Measurements from ENCODE around the gene CDH2.

The CDH2 gene

DNA sequence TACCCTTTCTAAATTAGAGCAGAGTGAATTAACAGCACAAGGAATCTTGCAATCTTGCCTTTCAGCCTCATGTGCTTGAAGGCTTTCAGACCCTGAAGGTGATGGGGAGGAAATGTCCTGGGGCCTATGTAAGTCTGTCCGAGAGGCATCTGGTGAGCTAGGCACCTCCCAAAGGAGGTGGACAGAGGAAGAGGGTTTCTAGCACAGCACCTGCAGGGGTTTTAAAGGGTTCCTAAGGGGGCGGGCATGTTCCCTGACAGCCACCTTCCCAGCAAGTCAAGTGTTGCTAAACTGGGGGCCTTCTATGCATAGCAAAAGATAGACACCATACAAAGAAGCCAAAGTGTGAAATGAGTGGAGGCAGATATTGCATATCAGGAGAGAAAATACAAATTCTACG, 88.5 kb downstream of the CDH2 start:
- DNase-seq (ENCODE audit: low read depth), result no peak
- no peak overlapping the region for H3K4me3 ChIP-seq (ENCODE audit: control insufficient read depth, low read depth, low read length)
- TF ChIP-seq, protein P1, sequence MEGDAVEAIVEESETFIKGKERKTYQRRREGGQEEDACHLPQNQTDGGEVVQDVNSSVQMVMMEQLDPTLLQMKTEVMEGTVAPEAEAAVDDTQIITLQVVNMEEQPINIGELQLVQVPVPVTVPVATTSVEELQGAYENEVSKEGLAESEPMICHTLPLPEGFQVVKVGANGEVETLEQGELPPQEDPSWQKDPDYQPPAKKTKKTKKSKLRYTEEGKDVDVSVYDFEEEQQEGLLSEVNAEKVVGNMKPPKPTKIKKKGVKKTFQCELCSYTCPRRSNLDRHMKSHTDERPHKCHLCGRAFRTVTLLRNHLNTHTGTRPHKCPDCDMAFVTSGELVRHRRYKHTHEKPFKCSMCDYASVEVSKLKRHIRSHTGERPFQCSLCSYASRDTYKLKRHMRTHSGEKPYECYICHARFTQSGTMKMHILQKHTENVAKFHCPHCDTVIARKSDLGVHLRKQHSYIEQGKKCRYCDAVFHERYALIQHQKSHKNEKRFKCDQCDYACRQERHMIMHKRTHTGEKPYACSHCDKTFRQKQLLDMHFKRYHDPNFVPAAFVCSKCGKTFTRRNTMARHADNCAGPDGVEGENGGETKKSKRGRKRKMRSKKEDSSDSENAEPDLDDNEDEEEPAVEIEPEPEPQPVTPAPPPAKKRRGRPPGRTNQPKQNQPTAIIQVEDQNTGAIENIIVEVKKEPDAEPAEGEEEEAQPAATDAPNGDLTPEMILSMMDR (IDR thresholded peaks at IDR 0.05; ENCODE audit: control insufficient read depth, insufficient read depth, low read depth, low read length, missing control alignments), result no peak

DNA sequence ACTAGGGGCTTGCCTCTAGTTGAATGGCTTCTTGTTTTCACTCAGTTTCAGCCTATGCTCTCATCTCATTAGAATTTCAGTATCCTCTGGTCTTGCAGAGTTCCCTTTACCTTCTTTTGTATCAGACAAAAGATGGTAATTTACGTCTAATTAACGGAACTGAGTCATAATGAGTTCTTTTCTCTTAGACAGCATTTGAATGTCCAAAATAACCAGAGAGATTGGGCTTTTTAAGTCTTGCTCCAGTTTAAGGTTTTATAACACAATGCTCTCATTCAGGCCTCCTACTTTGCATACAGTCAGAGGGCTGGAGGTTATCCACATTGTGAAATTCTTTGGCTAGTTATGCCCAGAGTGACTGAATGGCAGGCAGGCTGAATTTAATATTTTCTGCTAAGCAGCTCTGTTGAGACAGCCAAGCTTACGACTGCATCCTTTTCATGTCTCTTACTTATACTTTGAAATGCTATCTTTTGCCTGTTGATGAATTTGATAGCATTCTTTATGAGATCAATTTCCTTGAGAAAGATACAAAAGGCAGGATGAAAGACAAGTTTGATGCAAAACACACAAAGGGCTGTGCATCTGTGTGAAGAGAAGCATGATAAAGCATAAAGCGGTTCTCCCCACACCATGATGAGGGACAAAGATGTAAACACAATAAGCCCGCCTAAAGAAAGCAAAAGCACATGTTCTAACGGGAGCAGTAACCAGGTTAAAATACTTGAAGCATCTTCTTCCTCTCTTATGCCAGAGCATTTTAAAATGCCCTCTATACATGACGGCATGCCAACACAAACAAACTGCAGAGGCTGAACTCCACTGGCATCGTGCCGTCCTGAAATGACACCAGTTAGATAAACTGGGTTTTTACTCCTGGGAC, 90.0 kb downstream of the CDH2 start:
- DNase-seq (ENCODE audit: low read depth), result no peak
- no peak overlapping the region for H3K4me3 ChIP-seq (ENCODE audit: control insufficient read depth, low read depth, low read length)
- TF ChIP-seq, protein P1 (IDR thresholded peaks at IDR 0.05; ENCODE audit: control insufficient read depth, insufficient read depth, low read depth, low read length, missing control alignments), result no peak

DNA sequence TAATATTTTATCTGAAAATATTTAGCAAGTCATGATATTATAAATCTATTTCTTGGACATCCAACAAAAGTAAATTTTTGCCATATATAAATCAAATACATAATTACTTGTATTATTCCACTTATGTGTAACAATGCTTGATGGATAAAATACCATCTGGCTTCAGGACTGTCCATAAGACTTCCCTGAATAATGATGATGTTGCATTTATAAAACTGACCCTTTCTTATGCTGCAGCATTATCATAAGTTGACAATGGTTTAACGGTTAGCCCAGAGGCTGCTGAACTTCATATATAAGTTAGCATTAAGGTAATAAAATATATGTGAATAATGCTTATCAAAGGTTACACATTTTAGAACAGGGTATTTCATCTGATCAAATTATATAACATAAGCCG, 95.4 kb downstream of the CDH2 start:
- TF ChIP-seq, protein P1 (IDR thresholded peaks at IDR 0.05; ENCODE audit: control insufficient read depth, insufficient read depth, low read depth, low read length, missing control alignments), result no peak
- no peak overlapping the region for H3K4me3 ChIP-seq (ENCODE audit: control insufficient read depth, low read depth, low read length)
- no peak for DNase-seq (ENCODE audit: low read depth)

DNA sequence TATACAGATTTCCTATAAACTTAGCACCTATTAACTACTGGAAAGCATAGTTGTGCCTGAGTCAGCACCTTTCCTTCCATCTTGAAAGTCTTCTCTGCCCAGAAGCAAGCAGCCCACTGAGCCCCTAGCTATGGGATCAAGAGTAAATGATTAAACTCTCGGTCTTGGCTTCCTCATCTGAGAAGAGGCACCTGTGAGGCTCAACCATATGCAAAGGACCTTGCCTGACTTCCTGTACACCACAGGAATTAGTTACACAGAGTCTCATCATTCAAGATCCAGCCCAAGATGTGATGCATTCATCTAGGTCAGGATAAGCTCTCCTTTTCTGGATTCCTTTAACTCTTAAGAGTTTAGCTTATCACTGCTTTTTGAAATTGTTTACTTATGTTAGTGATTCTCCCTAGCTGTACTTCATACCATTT, 96.0 kb downstream of the CDH2 start:
- no peak overlapping the region for H3K4me3 ChIP-seq (ENCODE audit: control insufficient read depth, low read depth, low read length)
- TF ChIP-seq, protein P1 (IDR thresholded peaks at IDR 0.05; ENCODE audit: control insufficient read depth, insufficient read depth, low read depth, low read length, missing control alignments), result no peak
- DNase-seq (ENCODE audit: low read depth), result no peak

DNA sequence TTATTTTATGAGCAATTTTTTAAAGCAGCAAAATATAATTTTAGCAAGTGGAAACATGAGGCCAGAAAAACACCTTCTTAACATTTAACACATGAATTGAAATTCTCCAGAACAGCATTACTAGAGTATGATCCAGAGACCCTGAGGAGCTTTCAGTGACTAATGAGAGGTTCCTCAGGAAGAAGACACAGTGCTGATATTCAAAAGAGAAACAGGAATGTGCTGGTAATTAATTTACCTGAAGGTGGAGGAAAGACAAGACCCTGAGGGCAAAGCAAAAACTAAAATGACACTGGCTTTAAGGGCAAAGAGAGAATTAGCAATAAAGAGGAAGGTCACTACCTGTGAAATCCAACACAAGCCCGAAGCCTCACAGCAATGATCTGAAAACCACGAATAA, 97.0 kb downstream of the CDH2 start:
- TF ChIP-seq, protein P1 (IDR thresholded peaks at IDR 0.05; ENCODE audit: control insufficient read depth, insufficient read depth, low read depth, low read length, missing control alignments), result no peak
- DNase-seq (ENCODE audit: low read depth), result no peak
- H3K4me3 ChIP-seq (ENCODE audit: control insufficient read depth, low read depth, low read length), result no peak overlapping the region

DNA sequence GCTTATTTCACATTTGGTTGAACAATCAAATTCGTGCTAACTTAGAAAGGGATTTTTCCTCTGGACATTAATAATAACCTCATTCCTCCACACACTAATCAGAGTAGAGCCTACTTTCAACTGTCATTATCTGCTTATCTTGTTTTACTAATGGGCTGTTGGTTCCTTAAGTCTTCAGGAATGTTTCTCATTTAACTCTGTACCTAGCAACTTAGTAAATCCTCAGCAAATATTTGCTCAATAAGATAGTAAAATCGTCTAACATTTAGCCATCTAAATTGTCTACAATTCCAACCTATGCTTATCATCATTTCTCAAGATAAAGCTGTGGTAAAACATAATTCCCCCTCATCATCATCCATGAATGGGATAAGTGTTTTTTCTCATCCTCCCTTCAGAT, 98.1 kb downstream of the CDH2 start:
- TF ChIP-seq, protein P1 (IDR thresholded peaks at IDR 0.05; ENCODE audit: control insufficient read depth, insufficient read depth, low read depth, low read length, missing control alignments), result no peak
- no peak overlapping the region for H3K4me3 ChIP-seq (ENCODE audit: control insufficient read depth, low read depth, low read length)
- DNase-seq (ENCODE audit: low read depth), result no peak
